H9 (cell line): ENCODE results near the gene NPY5R. TPM values are rescaled to one million over a fixed set of nuclear protein-coding genes. Genes with fewer than 3 reads are reported as not detected.

ENCODE experiments used
- DNase-seq: peaks from one replicate; pipeline ENCODE4 v3.0.0-alpha.2; 2017
- H2AFZ ChIP-seq: one replicate; pipeline ENCODE4 v1.6.1; 2013; ENCODE audit warnings: mild to moderate bottlenecking, low read length, control low read depth, moderate library complexity
- H2AK5ac ChIP-seq: 2 replicates; pipeline ENCODE4 v1.6.1; 2013; ENCODE audit warnings: low read length, control low read depth, mixed read lengths; ENCODE audit not compliant: insufficient read length
- H2BK120ac ChIP-seq: one replicate; pipeline ENCODE4 v1.6.1; 2013; ENCODE audit warnings: low read depth, mild to moderate bottlenecking, low read length, control low read depth, inconsistent platforms; ENCODE audit not compliant: poor library complexity, severe bottlenecking
- H2BK12ac ChIP-seq: 2 replicates; pipeline ENCODE4 v1.6.1; 2013; ENCODE audit warnings: low read length, control low read depth, mixed read lengths, low read depth; ENCODE audit not compliant: insufficient read length
- H2BK15ac ChIP-seq: 2 replicates; pipeline ENCODE4 v1.6.1; 2013; ENCODE audit warnings: low read depth, low read length, control low read depth
- H2BK20ac ChIP-seq: one replicate; pipeline ENCODE4 v1.6.1; 2013; ENCODE audit warnings: low read depth, mild to moderate bottlenecking, low read length, control low read depth, inconsistent platforms; ENCODE audit not compliant: poor library complexity, severe bottlenecking
- H2BK5ac ChIP-seq: 2 replicates; pipeline ENCODE4 v1.6.1; 2013; ENCODE audit warnings: low read length, control low read depth, mixed read lengths; ENCODE audit not compliant: insufficient read length
- H3K14ac ChIP-seq: 2 replicates; pipeline ENCODE4 v1.6.1; 2013; ENCODE audit warnings: low read length, control low read depth; ENCODE audit not compliant: insufficient read depth
- H3K18ac ChIP-seq: 2 replicates; pipeline ENCODE4 v1.6.1; 2013; ENCODE audit warnings: low read depth, mild to moderate bottlenecking, mixed read lengths, low read length, control low read depth; ENCODE audit not compliant: insufficient read length
- H3K23ac ChIP-seq: 2 replicates; pipeline ENCODE4 v1.6.1; 2013; ENCODE audit warnings: low read length, control low read depth, mixed read lengths, low read depth; ENCODE audit not compliant: insufficient read length
- H3K23me2 ChIP-seq: 2 replicates; pipeline ENCODE4 v1.6.1; 2013; ENCODE audit warnings: low read depth, mild to moderate bottlenecking, mixed read lengths, low read length, control low read depth; ENCODE audit not compliant: insufficient read length, poor library complexity, severe bottlenecking
- H3K27ac ChIP-seq: 2 replicates; pipeline ENCODE4 v1.5.1; 2013; ENCODE audit warnings: low read length, control low read depth, mixed read lengths, low read depth; ENCODE audit not compliant: insufficient read length
- H3K27me3 ChIP-seq: 2 replicates; pipeline ENCODE4 v1.6.1; 2013; ENCODE audit warnings: low read length, control low read depth, inconsistent platforms; ENCODE audit not compliant: insufficient read depth
- H3K4ac ChIP-seq: 2 replicates; pipeline ENCODE4 v1.6.1; 2013; ENCODE audit warnings: low read depth, mild to moderate bottlenecking, control low read depth, inconsistent platforms, low read length, moderate library complexity
- H3K4me1 ChIP-seq: 2 replicates; pipeline ENCODE4 v1.6.1; 2013; ENCODE audit warnings: low read length, control low read depth, inconsistent platforms; ENCODE audit not compliant: insufficient read depth
- H3K4me2 ChIP-seq: 2 replicates; pipeline ENCODE4 v1.6.1; 2013; ENCODE audit warnings: low read length, control low read depth, mixed read lengths; ENCODE audit not compliant: insufficient read length, insufficient read depth
- H3K56ac ChIP-seq: 2 replicates; pipeline ENCODE4 v1.6.1; 2013; ENCODE audit warnings: low read depth, mild to moderate bottlenecking, mixed read lengths, low read length, control low read depth; ENCODE audit not compliant: insufficient read length
- H3K79me1 ChIP-seq: 2 replicates; pipeline ENCODE4 v1.6.1; 2013; ENCODE audit warnings: low read depth, mild to moderate bottlenecking, moderate library complexity, low read length, control low read depth, inconsistent platforms; ENCODE audit not compliant: insufficient read depth, poor library complexity, severe bottlenecking
- H3K79me2 ChIP-seq: 2 replicates; pipeline ENCODE4 v1.6.1; 2013; ENCODE audit warnings: low read length, control low read depth, inconsistent platforms; ENCODE audit not compliant: insufficient read depth
- H3K9ac ChIP-seq: 2 replicates; pipeline ENCODE4 v1.6.1; 2013; ENCODE audit warnings: low read length, control low read depth, mixed read lengths; ENCODE audit not compliant: insufficient read length; ENCODE audit errors: extremely low read depth
- H3K9me3 ChIP-seq: one replicate; pipeline ENCODE4 v1.6.1; 2013; ENCODE audit warnings: low read depth, low read length, inconsistent platforms; ENCODE audit not compliant: control insufficient read depth
- H3T11ph ChIP-seq: one replicate; pipeline ENCODE4 v1.6.1; 2013; ENCODE audit warnings: mild to moderate bottlenecking, low read length, control low read depth, inconsistent platforms
- H4K20me1 ChIP-seq: one replicate; pipeline ENCODE4 v1.6.1; 2013; ENCODE audit not compliant: control insufficient read depth, insufficient read length, insufficient read depth
- H4K5ac ChIP-seq: 2 replicates; pipeline ENCODE4 v1.6.1; 2013; ENCODE audit warnings: low read depth, mild to moderate bottlenecking, mixed read lengths, low read length, control low read depth; ENCODE audit not compliant: insufficient read length
- H4K8ac ChIP-seq: replicated peaks from 2 replicates; pipeline ENCODE4 v1.6.1; 2013; ENCODE audit warnings: low read length, control low read depth, mixed read lengths, low read depth; ENCODE audit not compliant: insufficient read length
- H4K91ac ChIP-seq: 2 replicates; pipeline ENCODE4 v1.6.1; 2013; ENCODE audit warnings: low read depth, mild to moderate bottlenecking, moderate library complexity, mixed read lengths, low read length, control low read depth; ENCODE audit not compliant: insufficient read length
- H3K27ac Mint-ChIP-seq, 3 experiments: 2 replicates in 2 of 3; 3 replicates in 1 of 3; pipeline ENCODE4 v1.8.0; 2020 to 2021; ENCODE audit warnings: mixed read lengths in 3 of 3, mild to moderate bottlenecking in 1 of 3, moderate library complexity in 1 of 3
- H3K27me3 Mint-ChIP-seq: 2 replicates; pipeline ENCODE4 v1.8.0; 2021; ENCODE audit warnings: low read depth, mild to moderate bottlenecking, moderate library complexity, mixed read lengths
- H3K36me3 Mint-ChIP-seq, 3 experiments: 2 replicates in 2 of 3; 3 replicates in 1 of 3; pipeline ENCODE4 v1.8.0; 2020 to 2021; ENCODE audit warnings: low read depth in 3 of 3, mixed read lengths in 3 of 3; ENCODE audit not compliant: insufficient read depth in 1 of 3
- H3K4me1 Mint-ChIP-seq, 2 experiments: 2 replicates each; pipeline ENCODE4 v1.8.0; 2020; ENCODE audit warnings: mixed read lengths in 2 of 2
- H3K4me3 Mint-ChIP-seq, 2 experiments: 2 replicates in 1 of 2; 3 replicates in 1 of 2; pipeline ENCODE4 v1.8.0; 2020 to 2021; ENCODE audit warnings: mild to moderate bottlenecking in 2 of 2, mixed read lengths in 2 of 2, moderate library complexity in 1 of 2
- H3K9me3 Mint-ChIP-seq, 2 experiments: 2 replicates in 1 of 2; 3 replicates in 1 of 2; pipeline ENCODE4 v1.8.0; 2020; ENCODE audit warnings: mild to moderate bottlenecking in 2 of 2, mixed read lengths in 2 of 2, moderate library complexity in 1 of 2
- WGBS: extraction: QIAGEN DNeasy Blood & Tissue Kit; methylation state at CpG from one replicate; pipeline ENCODE4 v1.1.7; 2013; ENCODE audit warnings: missing lambda C conversion rate, low lambda C conversion rate, mixed read lengths; ENCODE audit not compliant: insufficient read length; ENCODE audit errors: extremely low coverage; 5-methylcytosine and 5-hydroxymethylcytosine counted together
- total RNA-seq: library from RNA; stranded (reverse); gene quantifications from 2 replicates; pipeline ENCODE4 v1.2.1, GENCODE V29; 2021
- TF ChIP-seq, protein P1 (sequence below): fragments of 200-600 bp; sonication (generic); conservative IDR thresholded peaks from 3 replicates; pipeline ENCODE4 v1.8.0; 2021; ENCODE audit warnings: antibody characterized with exemption, mild to moderate bottlenecking

NPY5R gene
- total RNA-seq, 1 experiment from 2014 or later = 4.2 TPM

DNA sequence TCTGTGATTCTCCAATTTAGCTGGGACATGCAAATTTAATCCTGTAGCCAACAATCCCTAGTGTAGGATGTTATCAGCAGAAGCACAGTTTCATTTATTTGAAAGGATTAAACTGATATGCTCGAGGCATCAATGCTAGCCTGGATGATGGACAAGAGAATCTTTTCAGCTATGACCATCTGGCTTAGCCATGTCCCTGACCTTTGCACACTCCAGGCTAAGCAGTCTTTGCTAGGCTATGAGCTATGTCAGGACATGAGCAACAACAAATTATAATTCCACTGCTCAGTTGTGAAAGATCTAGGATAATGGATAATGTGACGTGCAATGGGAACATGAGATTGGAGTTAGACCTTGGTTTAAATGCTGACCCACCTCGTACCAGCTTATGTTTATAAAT is 43.2 kb upstream of the NPY5R start:
- H3K14ac ChIP-seq = no peak overlapping the region
- H3K9me3 Mint-ChIP-seq = no peaks in the 10 kb centered on the region
- H3K27me3 Mint-ChIP-seq = no peaks in the 10 kb centered on the region
- no peak overlapping the region for H2BK15ac ChIP-seq
- no peak overlapping the region for H3K27ac ChIP-seq
- H3K4me1 Mint-ChIP-seq = no peaks in the 10 kb centered on the region
- H3K4me2 ChIP-seq = no peak overlapping the region
- H3K56ac ChIP-seq = no peak overlapping the region
- no peaks in the 10 kb centered on the region for H3K79me2 ChIP-seq
- H3K23ac ChIP-seq = no peak overlapping the region
- no peaks in the 10 kb centered on the region for H3K4me1 ChIP-seq
- H2BK20ac ChIP-seq = no peak overlapping the region
- H3K27me3 ChIP-seq = no peaks in the 10 kb centered on the region
- WGBS = no CpG with 5 or more reads among the region's 3 CpGs
- no peak overlapping the region for H2AFZ ChIP-seq
- no peak overlapping the region for H3K4me3 Mint-ChIP-seq
- TF ChIP-seq, protein P1, sequence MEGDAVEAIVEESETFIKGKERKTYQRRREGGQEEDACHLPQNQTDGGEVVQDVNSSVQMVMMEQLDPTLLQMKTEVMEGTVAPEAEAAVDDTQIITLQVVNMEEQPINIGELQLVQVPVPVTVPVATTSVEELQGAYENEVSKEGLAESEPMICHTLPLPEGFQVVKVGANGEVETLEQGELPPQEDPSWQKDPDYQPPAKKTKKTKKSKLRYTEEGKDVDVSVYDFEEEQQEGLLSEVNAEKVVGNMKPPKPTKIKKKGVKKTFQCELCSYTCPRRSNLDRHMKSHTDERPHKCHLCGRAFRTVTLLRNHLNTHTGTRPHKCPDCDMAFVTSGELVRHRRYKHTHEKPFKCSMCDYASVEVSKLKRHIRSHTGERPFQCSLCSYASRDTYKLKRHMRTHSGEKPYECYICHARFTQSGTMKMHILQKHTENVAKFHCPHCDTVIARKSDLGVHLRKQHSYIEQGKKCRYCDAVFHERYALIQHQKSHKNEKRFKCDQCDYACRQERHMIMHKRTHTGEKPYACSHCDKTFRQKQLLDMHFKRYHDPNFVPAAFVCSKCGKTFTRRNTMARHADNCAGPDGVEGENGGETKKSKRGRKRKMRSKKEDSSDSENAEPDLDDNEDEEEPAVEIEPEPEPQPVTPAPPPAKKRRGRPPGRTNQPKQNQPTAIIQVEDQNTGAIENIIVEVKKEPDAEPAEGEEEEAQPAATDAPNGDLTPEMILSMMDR = no peak
- H3K18ac ChIP-seq = no peak overlapping the region
- no peak overlapping the region for H3K4ac ChIP-seq
- H3T11ph ChIP-seq = no peak overlapping the region
- H4K91ac ChIP-seq = no peak overlapping the region
- H3K9ac ChIP-seq = no peak overlapping the region
- no peaks in the 10 kb centered on the region for H3K79me1 ChIP-seq
- H4K20me1 ChIP-seq = no peaks in the 10 kb centered on the region
- DNase-seq = no peak
- no peaks in the 10 kb centered on the region for H3K36me3 Mint-ChIP-seq
- H3K23me2 ChIP-seq = no peaks in the 10 kb centered on the region
- no peak overlapping the region for H2BK12ac ChIP-seq
- no peak overlapping the region for H2AK5ac ChIP-seq
- H4K8ac ChIP-seq = no peak overlapping the region
- no peak overlapping the region for H4K5ac ChIP-seq
- H3K27ac Mint-ChIP-seq = no peak overlapping the region
- H3K9me3 ChIP-seq = no peaks in the 10 kb centered on the region
- H2BK120ac ChIP-seq = no peak overlapping the region
- no peak overlapping the region for H2BK5ac ChIP-seq
